ENCODE measurements around the gene ARPC1B.

Gene ARPC1B

GRCh38 chr7:99390941-99391602 lies 16.5 kb downstream of the ARPC1B start:
- Mint-ChIP-seq H3K4me3 (peak overlapping the region; percentile 74 to 82 (median 77)), H3K4me1 (peaks cover 10% of the 10 kb centered on the region), H3K27ac (no peak overlapping the region), H3K9me3 (no peaks in the 10 kb centered on the region), H3K27me3 (ENCODE audit: low read depth) (no peaks in the 10 kb centered on the region), H3K36me3 (ENCODE audit: low read depth) (no peaks in the 10 kb centered on the region)
- TF ChIP-seq, protein P1, sequence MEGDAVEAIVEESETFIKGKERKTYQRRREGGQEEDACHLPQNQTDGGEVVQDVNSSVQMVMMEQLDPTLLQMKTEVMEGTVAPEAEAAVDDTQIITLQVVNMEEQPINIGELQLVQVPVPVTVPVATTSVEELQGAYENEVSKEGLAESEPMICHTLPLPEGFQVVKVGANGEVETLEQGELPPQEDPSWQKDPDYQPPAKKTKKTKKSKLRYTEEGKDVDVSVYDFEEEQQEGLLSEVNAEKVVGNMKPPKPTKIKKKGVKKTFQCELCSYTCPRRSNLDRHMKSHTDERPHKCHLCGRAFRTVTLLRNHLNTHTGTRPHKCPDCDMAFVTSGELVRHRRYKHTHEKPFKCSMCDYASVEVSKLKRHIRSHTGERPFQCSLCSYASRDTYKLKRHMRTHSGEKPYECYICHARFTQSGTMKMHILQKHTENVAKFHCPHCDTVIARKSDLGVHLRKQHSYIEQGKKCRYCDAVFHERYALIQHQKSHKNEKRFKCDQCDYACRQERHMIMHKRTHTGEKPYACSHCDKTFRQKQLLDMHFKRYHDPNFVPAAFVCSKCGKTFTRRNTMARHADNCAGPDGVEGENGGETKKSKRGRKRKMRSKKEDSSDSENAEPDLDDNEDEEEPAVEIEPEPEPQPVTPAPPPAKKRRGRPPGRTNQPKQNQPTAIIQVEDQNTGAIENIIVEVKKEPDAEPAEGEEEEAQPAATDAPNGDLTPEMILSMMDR (IDR thresholded peaks at IDR 0.05; ENCODE audit: unreplicated experiment in 3 of 3): no peak

DNA sequence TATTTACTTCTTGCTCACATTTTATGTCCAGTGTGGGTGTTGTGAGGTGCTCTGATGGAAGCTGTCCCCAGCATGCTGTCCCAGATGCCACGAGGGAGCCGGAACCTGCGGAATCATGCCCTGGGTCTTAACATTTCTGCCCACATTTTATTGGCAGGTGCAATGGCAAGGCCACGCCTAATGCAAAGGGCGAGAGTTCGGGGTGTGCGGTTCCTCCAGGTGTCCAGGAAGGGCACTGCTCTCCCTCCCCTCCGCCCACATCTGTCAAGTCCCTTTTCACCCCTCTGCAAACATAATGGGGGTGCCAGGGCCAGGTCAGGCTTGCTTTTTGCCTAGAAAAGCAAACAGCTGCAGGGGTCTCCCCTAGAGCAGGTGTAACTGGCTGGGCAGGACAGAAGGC lies 17.5 kb downstream of the ARPC1B start:
- no peaks in the 10 kb centered on the region for H3K9me3 Mint-ChIP-seq
- H3K4me1 Mint-ChIP-seq: peaks cover 10% of the 10 kb centered on the region
- peaks cover 6% of the 10 kb centered on the region for H3K36me3 Mint-ChIP-seq (ENCODE audit: low read depth)
- no peak overlapping the region for H3K27ac Mint-ChIP-seq
- peak overlapping the region; percentile 74 to 82 (median 77) for H3K4me3 Mint-ChIP-seq
- TF ChIP-seq, protein P1 (IDR thresholded peaks at IDR 0.05; ENCODE audit: unreplicated experiment in 3 of 3): no peak
- H3K27me3 Mint-ChIP-seq (ENCODE audit: low read depth): no peaks in the 10 kb centered on the region

GRCh38 chr7:99392659-99393354 lies 18.3 kb downstream of the ARPC1B start:
- Mint-ChIP-seq H3K9me3 (no peaks in the 10 kb centered on the region), H3K36me3 (ENCODE audit: low read depth) (peaks cover 9% of the 10 kb centered on the region), H3K4me1 (peaks cover 13% of the 10 kb centered on the region), H3K27me3 (ENCODE audit: low read depth) (no peaks in the 10 kb centered on the region), H3K4me3 (peak overlapping the region; percentile 93 to 96 (median 96)), H3K27ac (peak overlapping the region; percentile 80 to 94 (median 90))
- TF ChIP-seq, protein P1 (IDR thresholded peaks at IDR 0.05; ENCODE audit: unreplicated experiment in 3 of 3): no peak

DNA sequence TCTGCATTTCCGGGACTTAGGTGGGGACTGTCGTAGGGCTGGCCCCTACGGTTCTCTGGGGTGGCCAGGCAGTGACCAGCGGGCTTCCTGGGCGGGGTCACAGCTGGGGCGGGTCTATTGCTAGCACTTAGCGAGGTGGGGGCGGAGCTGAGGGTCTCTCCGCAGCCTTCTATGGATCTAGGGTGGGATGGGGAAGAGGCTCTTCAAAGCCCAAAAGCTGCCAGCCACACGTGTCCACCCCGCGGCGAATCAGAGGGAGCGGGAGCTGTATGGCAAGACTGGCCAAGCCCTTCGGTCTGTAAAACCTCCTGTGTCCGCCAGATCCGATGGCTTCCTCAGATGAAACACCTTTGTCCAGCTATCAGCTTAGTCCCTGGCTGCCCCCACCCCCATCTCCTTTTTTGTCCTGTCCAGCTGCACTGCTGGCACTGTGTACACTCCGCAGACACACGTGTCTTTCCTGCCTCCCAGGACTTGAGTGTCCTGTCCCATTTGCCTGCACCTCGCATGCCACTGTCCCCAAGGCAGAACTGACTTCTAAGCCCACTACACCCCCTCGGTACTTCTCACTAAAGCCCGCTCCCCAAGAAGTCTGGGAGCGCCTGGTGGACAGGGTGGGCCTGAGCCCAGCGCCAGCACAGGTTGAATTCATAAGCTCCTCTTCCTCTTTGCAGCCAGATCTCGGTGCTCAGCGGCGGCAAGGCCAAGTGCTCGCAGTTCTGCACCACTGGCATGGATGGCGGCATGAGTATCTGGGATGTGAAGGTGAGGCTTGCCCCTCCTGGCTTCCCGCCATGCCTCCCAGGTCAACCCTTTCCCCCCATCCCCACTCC lies 19.0 kb downstream of the ARPC1B start:
- no peaks in the 10 kb centered on the region for H3K9me3 Mint-ChIP-seq
- H3K36me3 Mint-ChIP-seq (ENCODE audit: low read depth): peaks cover 16% of the 10 kb centered on the region
- H3K4me3 Mint-ChIP-seq: peak overlapping the region; percentile 93 to 96 (median 96)
- H3K27ac Mint-ChIP-seq: peak overlapping the region; percentile 80 to 94 (median 90)
- no peaks in the 10 kb centered on the region for H3K27me3 Mint-ChIP-seq (ENCODE audit: low read depth)
- peaks cover 16% of the 10 kb centered on the region for H3K4me1 Mint-ChIP-seq
- TF ChIP-seq, protein P1 (IDR thresholded peaks at IDR 0.05; ENCODE audit: unreplicated experiment in 3 of 3): no peak

- Mint-ChIP-seq H3K27me3 (ENCODE audit: low read depth) (no peaks in the 10 kb centered on the region), H3K27ac (no peak overlapping the region), H3K9me3 (no peaks in the 10 kb centered on the region), H3K4me3 (peak overlapping the region in 2 of 3 experiments; percentile 93 to 96), H3K4me1 (peaks cover 16% of the 10 kb centered on the region), H3K36me3 (ENCODE audit: low read depth) (peaks cover 21% of the 10 kb centered on the region)
- TF ChIP-seq, protein P1 (IDR thresholded peaks at IDR 0.05; ENCODE audit: unreplicated experiment in 3 of 3): no peak
These were observed 19.6 kb downstream of the ARPC1B start for GRCh38 chr7:99394188-99394502.
